ENCODE results near the gene CASZ1.

Gene CASZ1

GRCh38 chr1:10723317-10723716 is 73.1 kb downstream of the CASZ1 start:
- FAIRE-seq, result no peak

GRCh38 chr1:10722803-10723202 is 73.6 kb downstream of the CASZ1 start:
- no peak for FAIRE-seq

- FAIRE-seq, result no peak
Measured at GRCh38 chr1:10721381-10722321, 74.8 kb downstream of the CASZ1 start.

- FAIRE-seq, result no peak
Measured at GRCh38 chr1:10720635-10721034, 75.8 kb downstream of the CASZ1 start.

GRCh38 chr1:10718083-10718415 is 78.4 kb downstream of the CASZ1 start:
- no peak for FAIRE-seq

- FAIRE-seq, result no peak
Measured at GRCh38 chr1:10717296-10718082, 79.0 kb downstream of the CASZ1 start.

- no peak for FAIRE-seq
Measured at GRCh38 chr1:10716840-10717239, 79.6 kb downstream of the CASZ1 start.

GRCh38 chr1:10714337-10715114 is 81.9 kb downstream of the CASZ1 start:
- no peak for FAIRE-seq

GRCh38 chr1:10713614-10714013 is 82.8 kb downstream of the CASZ1 start:
- FAIRE-seq, result no peak

GRCh38 chr1:10712568-10713362 is 83.7 kb downstream of the CASZ1 start:
- FAIRE-seq, result no peak

GRCh38 chr1:10710489-10710888 is 86.0 kb downstream of the CASZ1 start:
- no peak for FAIRE-seq

- FAIRE-seq, result no peak
Measured at GRCh38 chr1:10709646-10710045, 86.8 kb downstream of the CASZ1 start.

GRCh38 chr1:10709165-10709564 is 87.3 kb downstream of the CASZ1 start:
- no peak for FAIRE-seq

- no peak for FAIRE-seq
Measured at GRCh38 chr1:10708757-10709156, 87.7 kb downstream of the CASZ1 start.

- no peak for FAIRE-seq
Measured at GRCh38 chr1:10707208-10707607, 89.2 kb downstream of the CASZ1 start.

GRCh38 chr1:10706376-10706913 is 90.0 kb downstream of the CASZ1 start:
- FAIRE-seq, result no peak

- FAIRE-seq, result no peak
Measured at GRCh38 chr1:10705953-10706352, 90.5 kb downstream of the CASZ1 start.

- no peak for FAIRE-seq
Measured at GRCh38 chr1:10704368-10704882, 92.0 kb downstream of the CASZ1 start.

GRCh38 chr1:10703702-10704101 is 92.7 kb downstream of the CASZ1 start:
- no peak for FAIRE-seq

GRCh38 chr1:10701145-10701544 is 95.3 kb downstream of the CASZ1 start:
- FAIRE-seq, result no peak

GRCh38 chr1:10699470-10699835 is 97.0 kb downstream of the CASZ1 start:
- FAIRE-seq, result no peak
